ENCODE results near the gene COX4I2. TPM values are rescaled to one million over a fixed set of nuclear protein-coding genes. Genes with fewer than 3 reads are reported as not detected.
A peak's percentile ranks its signal among the peaks of the same experiment; 100 is the strongest.
"Not testable (repeated sequence)": the region's sequence is repeated elsewhere in the genome, so short reads cannot be mapped to it uniquely, and the experiment has no call there.

Gene COX4I2
- total RNA-seq, 2 experiments from 2014 or later: not detected

- H3K4me3 Mint-ChIP-seq: peak overlapping the region; percentile 84
- POLR2A ChIA-PET: interaction anchor here (1.1 to 2.2 kb wide), 5 partner anchors 26 to 120 kb away, joined by 3 to 36 read pairs (median 9); no protein-coding TSS in a partner anchor
- H3K36me3 Mint-ChIP-seq: no peaks in the 10 kb centered on the region
- H3K27ac Mint-ChIP-seq: no peak overlapping the region
- peak; percentile 75 for DNase-seq
- H3K4me1 Mint-ChIP-seq: peaks cover 20% of the 10 kb centered on the region
- H3K27me3 Mint-ChIP-seq: peaks cover 62% of the 10 kb centered on the region
- H3K9me3 Mint-ChIP-seq: no peaks in the 10 kb centered on the region
- ATAC-seq (ENCODE audit: low read depth): peak; percentile 51
Measured at GRCh38 chr20:31603822-31604566, 33.7 kb upstream of the COX4I2 start.

- H3K4me3 Mint-ChIP-seq: peak overlapping the region; percentile 84
- no peaks in the 10 kb centered on the region for H3K9me3 Mint-ChIP-seq
- H3K27me3 Mint-ChIP-seq: peaks cover 68% of the 10 kb centered on the region
- no peak for DNase-seq
- peak overlapping the region; percentile 11 for H3K27ac Mint-ChIP-seq
- POLR2A ChIA-PET: interaction anchor here (1.1 to 2.2 kb wide), 4 partner anchors 27 to 119 kb away, joined by 3 to 36 read pairs (median 10); no protein-coding TSS in a partner anchor
- peaks cover 20% of the 10 kb centered on the region for H3K4me1 Mint-ChIP-seq
- no peak for ATAC-seq (ENCODE audit: low read depth)
- no peaks in the 10 kb centered on the region for H3K36me3 Mint-ChIP-seq
Measured at GRCh38 chr20:31604567-31605030, 33.1 kb upstream of the COX4I2 start.

- POLR2A ChIA-PET: interaction anchor here (1.0 to 2.2 kb wide), 5 partner anchors 27 to 118 kb away, joined by 3 to 36 read pairs (median 9); no protein-coding TSS in a partner anchor
- Mint-ChIP-seq H3K27me3 (peaks cover 70% of the 10 kb centered on the region), H3K4me1 (peaks cover 20% of the 10 kb centered on the region), H3K27ac (peak within 1 kb of the TSS; percentile 11), H3K4me3 (peak within 1 kb of the TSS; percentile 84), H3K9me3 (no peaks in the 10 kb centered on the region), H3K36me3 (no peaks in the 10 kb centered on the region)
- ATAC-seq (ENCODE audit: low read depth): peak; percentile 90
- peak; percentile 88 for DNase-seq
Measured at GRCh38 chr20:31605031-31605901, 32.4 kb upstream of the COX4I2 start, which contains the start of gene ID1. Gene ID1 (plus strand): TSS chr20:31605289. CDS start chr20:31605388, 99 bp downstream.

GRCh38 chr20:31605902-31606803, 31.6 kb upstream of the COX4I2 start:
- ATAC-seq (ENCODE audit: low read depth) (no peak), DNase-seq (no peak)
- H3K27me3 Mint-ChIP-seq: peaks cover 72% of the 10 kb centered on the region
- peaks cover 20% of the 10 kb centered on the region for H3K4me1 Mint-ChIP-seq
- H3K36me3 Mint-ChIP-seq: no peaks in the 10 kb centered on the region
- POLR2A ChIA-PET: interaction anchor here (1.0 to 2.2 kb wide), 3 partner anchors 33 to 44 kb away, joined by 3 to 36 read pairs (median 10); no protein-coding TSS in a partner anchor
- no peak overlapping the region for H3K27ac Mint-ChIP-seq
- no peaks in the 10 kb centered on the region for H3K9me3 Mint-ChIP-seq
- H3K4me3 Mint-ChIP-seq: peak overlapping the region; percentile 84

GRCh38 chr20:31606804-31607639, 30.7 kb upstream of the COX4I2 start:
- peaks cover 76% of the 10 kb centered on the region for H3K27me3 Mint-ChIP-seq
- DNase-seq: no peak
- H3K9me3 Mint-ChIP-seq: no peaks in the 10 kb centered on the region
- H3K27ac Mint-ChIP-seq: no peak overlapping the region
- ATAC-seq (ENCODE audit: low read depth): no peak
- no peaks in the 10 kb centered on the region for H3K36me3 Mint-ChIP-seq
- H3K4me1 Mint-ChIP-seq: peaks cover 20% of the 10 kb centered on the region
- POLR2A ChIA-PET: no interaction called here
- no peak overlapping the region for H3K4me3 Mint-ChIP-seq

- H3K27me3 Mint-ChIP-seq: peaks cover 74% of the 10 kb centered on the region
- no peak overlapping the region for H3K27ac Mint-ChIP-seq
- peaks cover 17% of the 10 kb centered on the region for H3K4me1 Mint-ChIP-seq
- no peaks in the 10 kb centered on the region for H3K9me3 Mint-ChIP-seq
- no peak overlapping the region for H3K4me3 Mint-ChIP-seq
- POLR2A ChIA-PET: no interaction called here
- DNase-seq: no peak
- ATAC-seq (ENCODE audit: low read depth): no peak
- no peaks in the 10 kb centered on the region for H3K36me3 Mint-ChIP-seq
Measured at GRCh38 chr20:31607640-31608250, 30.0 kb upstream of the COX4I2 start.

- Mint-ChIP-seq H3K27me3 (peaks cover 76% of the 10 kb centered on the region), H3K27ac (no peak overlapping the region), H3K4me1 (peaks cover 15% of the 10 kb centered on the region), H3K9me3 (no peaks in the 10 kb centered on the region), H3K36me3 (no peaks in the 10 kb centered on the region), H3K4me3 (no peak overlapping the region)
- ATAC-seq (ENCODE audit: low read depth): no peak
- DNase-seq: no peak
- POLR2A ChIA-PET: interaction anchor here (0.8 kb wide), 1 partner anchor 35 kb away, joined by 4 read pairs; no protein-coding TSS in a partner anchor
Measured at GRCh38 chr20:31608251-31608945, 29.3 kb upstream of the COX4I2 start.

GRCh38 chr20:31612271-31612640, 25.5 kb upstream of the COX4I2 start:
- not testable (repeated sequence) for H3K36me3 Mint-ChIP-seq, DNase-seq, H3K27ac Mint-ChIP-seq

GRCh38 chr20:31615416-31615815, 22.3 kb upstream of the COX4I2 start:
- no peak overlapping the region for H3K27ac Mint-ChIP-seq
- peaks cover 12% of the 10 kb centered on the region for H3K27me3 Mint-ChIP-seq
- H3K4me3 Mint-ChIP-seq: no peak overlapping the region
- H3K36me3 Mint-ChIP-seq: no peaks in the 10 kb centered on the region
- H3K4me1 Mint-ChIP-seq: peaks cover 6% of the 10 kb centered on the region
- H3K9me3 Mint-ChIP-seq: no peaks in the 10 kb centered on the region
- POLR2A ChIA-PET: interaction anchor here (0.7 kb wide), 1 partner anchor 43 kb away, joined by 4 read pairs; no protein-coding TSS in a partner anchor
- DNase-seq: no peak
- no peak for ATAC-seq (ENCODE audit: low read depth)

More at GRCh38 chr20:31612271-31612640, 25.5 kb upstream of the COX4I2 start:
- not testable (repeated sequence) for ATAC-seq (ENCODE audit: low read depth); H3K9me3 Mint-ChIP-seq; H3K4me3 Mint-ChIP-seq; H3K4me1 Mint-ChIP-seq
- H3K27me3 Mint-ChIP-seq: peaks cover 39% of the 10 kb centered on the region
- POLR2A ChIA-PET: interaction anchor here (0.6 to 2.6 kb wide), 9 partner anchors 13 to 112 kb away, joined by 3 to 19 read pairs (median 6); no protein-coding TSS in a partner anchor

GRCh38 chr20:31617432-31618104, 20.1 kb upstream of the COX4I2 start:
- Mint-ChIP-seq H3K4me1 (peaks cover 6% of the 10 kb centered on the region), H3K36me3 (no peaks in the 10 kb centered on the region), H3K27ac (peak overlapping the region; percentile 79), H3K4me3 (no peak overlapping the region), H3K9me3 (no peaks in the 10 kb centered on the region), H3K27me3 (peaks cover 12% of the 10 kb centered on the region)
- POLR2A ChIA-PET: interaction anchor here (1.1 kb wide), 1 partner anchor 44 kb away, joined by 3 read pairs; no protein-coding TSS in a partner anchor
- no peak for DNase-seq
- peak; percentile 33 for ATAC-seq (ENCODE audit: low read depth)

Data from activated naive CD8-positive, alpha-beta T cell treated with anti-CD3 and anti-CD28 coated beads, Interleukin-2, amount 10 ng/mL, durations not matched to agents 7 days and 5 days (primary cell).